Measurements from ENCODE around the gene BTBD2. TPM values are rescaled to one million over a fixed set of nuclear protein-coding genes. Genes with fewer than 3 reads are reported as not detected.
"Not testable (repeated sequence)": the region's sequence is repeated elsewhere in the genome, so short reads cannot be mapped to it uniquely, and the experiment has no call there.

The BTBD2 gene
- total RNA-seq, 1 donor from 2014 or later = 34.9 TPM

- DNase-seq (ENCODE audit: low read depth in 2 of 2) = peak; percentile 72 to 82
Measured at GRCh38 chr19:2016041-2016807, 710 bp upstream of the BTBD2 start.

- DNase-seq (ENCODE audit: low read depth in 2 of 2) = peak in 1 of 2 donors; percentile 36
Measured at GRCh38 chr19:2014731-2015607, 545 bp downstream of the BTBD2 start.

- DNase-seq (ENCODE audit: low read depth in 2 of 2) = no peak
Measured at GRCh38 chr19:2014131-2014571, 1.4 kb downstream of the BTBD2 start.

- no peak for DNase-seq (ENCODE audit: low read depth in 2 of 2)
Measured at GRCh38 chr19:2013683-2013961, 1.9 kb downstream of the BTBD2 start.

GRCh38 chr19:2012941-2013682, 2.4 kb downstream of the BTBD2 start:
- DNase-seq (ENCODE audit: low read depth in 2 of 2) = no peak

GRCh38 chr19:2011169-2011568, 4.3 kb downstream of the BTBD2 start:
- no peak for DNase-seq (ENCODE audit: low read depth in 2 of 2)

GRCh38 chr19:2010135-2010668, 5.3 kb downstream of the BTBD2 start:
- no peak for DNase-seq (ENCODE audit: low read depth in 2 of 2)

- no peak for DNase-seq (ENCODE audit: low read depth in 2 of 2)
Measured at GRCh38 chr19:2003874-2004273, 11.6 kb downstream of the BTBD2 start.

GRCh38 chr19:1999856-2000515, 15.5 kb downstream of the BTBD2 start:
- DNase-seq (ENCODE audit: low read depth in 2 of 2) = no peak

GRCh38 chr19:1998712-1999708, 16.5 kb downstream of the BTBD2 start:
- no peak for DNase-seq (ENCODE audit: low read depth in 2 of 2)

- DNase-seq (ENCODE audit: low read depth in 2 of 2) = no peak
Measured at GRCh38 chr19:1997353-1998233, 17.9 kb downstream of the BTBD2 start.

GRCh38 chr19:1992759-1993260, 22.7 kb downstream of the BTBD2 start:
- DNase-seq (ENCODE audit: low read depth in 2 of 2) = peak in 1 of 2 donors; percentile 21

GRCh38 chr19:1991018-1991913, 24.2 kb downstream of the BTBD2 start:
- DNase-seq (ENCODE audit: low read depth in 2 of 2) = no peak

- DNase-seq (ENCODE audit: low read depth in 2 of 2) = no peak
Measured at GRCh38 chr19:1990230-1991017, 25.1 kb downstream of the BTBD2 start.

GRCh38 chr19:1989513-1990229, 25.8 kb downstream of the BTBD2 start:
- DNase-seq (ENCODE audit: low read depth in 2 of 2) = no peak

- DNase-seq (ENCODE audit: low read depth in 2 of 2) = not testable (repeated sequence)
Measured at GRCh38 chr19:1988464-1988863, 27.1 kb downstream of the BTBD2 start.

Measured in lung microvascular endothelial cell (primary cell).